CD4-positive, alpha-beta T cell treated with Interleukin-17A for 4 hours (primary cell): Measurements from ENCODE around the gene RFLNA.
"Not testable (repeated sequence)": the region's sequence is repeated elsewhere in the genome, so short reads cannot be mapped to it uniquely, and the experiment has no call there.

Experiments used
- DNase-seq: peaks from one replicate; pipeline ENCODE4 v3.0.0-alpha.2; 2020; ENCODE audit warnings: mixed read lengths

Gene RFLNA

DNA sequence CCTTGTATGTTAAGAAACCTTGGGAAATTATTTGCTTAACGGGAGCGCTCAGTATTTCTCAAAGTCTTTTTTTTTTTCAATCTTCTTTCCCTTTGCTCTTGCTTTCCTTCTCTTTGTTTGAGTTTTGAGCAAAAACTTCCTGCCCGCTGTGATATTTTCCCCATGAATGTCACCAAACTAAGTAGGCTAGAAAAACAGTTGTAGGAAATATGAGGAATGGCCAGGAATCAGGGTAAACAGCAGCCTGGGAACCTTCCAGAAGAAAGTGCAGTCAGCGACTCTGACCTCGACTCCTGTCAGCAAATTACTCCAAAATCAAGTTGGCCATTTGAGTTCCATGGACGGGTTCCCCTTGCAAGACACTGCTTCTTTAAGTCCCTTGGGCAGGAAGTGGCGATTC is 11.6 kb upstream of the RFLNA start:
- DNase-seq, result no peak

DNA sequence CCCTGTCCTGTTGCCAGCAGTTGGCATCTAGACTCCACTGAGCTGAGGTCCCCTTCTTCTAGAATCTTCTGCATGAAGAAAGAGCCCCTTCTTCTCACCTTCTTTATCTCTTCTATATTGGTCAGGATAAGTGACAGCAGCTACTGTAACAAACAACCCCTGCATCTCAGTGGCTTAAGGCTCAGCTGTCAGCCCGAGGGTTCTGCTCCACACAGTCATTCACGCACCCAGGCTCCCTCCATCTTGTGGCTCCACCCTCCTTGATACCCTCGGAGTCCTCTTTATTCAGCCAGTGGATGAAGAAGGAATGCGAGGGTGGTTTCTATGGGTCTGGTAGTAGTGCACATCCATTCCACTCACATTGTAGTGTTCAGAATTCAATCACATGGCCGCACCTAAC is 10.5 kb upstream of the RFLNA start:
- no peak for DNase-seq

DNA sequence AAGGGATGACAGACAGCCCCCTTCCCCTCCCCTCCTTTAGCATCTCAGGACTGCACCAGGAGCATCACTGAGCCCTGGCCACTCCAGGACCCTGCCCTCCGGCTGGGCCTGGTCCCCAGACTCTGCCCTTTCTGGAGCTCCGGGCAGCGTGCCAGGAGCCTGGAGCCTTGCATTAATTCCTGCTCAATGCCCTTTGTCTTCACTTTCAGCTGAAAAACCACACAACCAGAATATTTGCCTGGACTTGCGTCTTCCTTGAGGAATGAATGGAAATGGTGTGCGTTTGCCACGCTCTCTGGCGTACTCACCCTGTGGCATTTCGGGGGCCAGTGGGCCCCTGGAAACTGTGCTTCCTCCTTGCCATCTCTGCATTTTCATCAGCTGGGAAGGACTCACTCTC is 8.5 kb upstream of the RFLNA start:
- no peak for DNase-seq

DNA sequence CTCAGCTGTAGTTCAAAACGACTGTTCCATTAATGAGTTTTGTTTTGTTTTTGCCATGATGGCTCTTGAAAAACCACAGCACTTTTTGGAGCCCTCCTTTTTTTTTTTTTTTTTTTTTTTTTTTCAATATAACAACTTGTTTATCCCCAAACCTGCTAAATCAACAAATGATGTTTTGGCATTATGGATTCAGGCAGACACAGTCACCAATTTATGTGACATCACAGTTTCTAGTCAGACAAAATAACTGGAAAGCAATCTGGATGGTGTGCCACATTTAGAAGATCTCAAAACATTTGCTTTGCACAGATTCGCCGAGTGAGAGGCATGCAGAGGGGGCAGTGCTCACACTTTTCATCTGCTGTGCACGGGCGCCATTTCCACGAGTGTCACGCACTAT is 7.9 kb upstream of the RFLNA start:
- no peak for DNase-seq

DNA sequence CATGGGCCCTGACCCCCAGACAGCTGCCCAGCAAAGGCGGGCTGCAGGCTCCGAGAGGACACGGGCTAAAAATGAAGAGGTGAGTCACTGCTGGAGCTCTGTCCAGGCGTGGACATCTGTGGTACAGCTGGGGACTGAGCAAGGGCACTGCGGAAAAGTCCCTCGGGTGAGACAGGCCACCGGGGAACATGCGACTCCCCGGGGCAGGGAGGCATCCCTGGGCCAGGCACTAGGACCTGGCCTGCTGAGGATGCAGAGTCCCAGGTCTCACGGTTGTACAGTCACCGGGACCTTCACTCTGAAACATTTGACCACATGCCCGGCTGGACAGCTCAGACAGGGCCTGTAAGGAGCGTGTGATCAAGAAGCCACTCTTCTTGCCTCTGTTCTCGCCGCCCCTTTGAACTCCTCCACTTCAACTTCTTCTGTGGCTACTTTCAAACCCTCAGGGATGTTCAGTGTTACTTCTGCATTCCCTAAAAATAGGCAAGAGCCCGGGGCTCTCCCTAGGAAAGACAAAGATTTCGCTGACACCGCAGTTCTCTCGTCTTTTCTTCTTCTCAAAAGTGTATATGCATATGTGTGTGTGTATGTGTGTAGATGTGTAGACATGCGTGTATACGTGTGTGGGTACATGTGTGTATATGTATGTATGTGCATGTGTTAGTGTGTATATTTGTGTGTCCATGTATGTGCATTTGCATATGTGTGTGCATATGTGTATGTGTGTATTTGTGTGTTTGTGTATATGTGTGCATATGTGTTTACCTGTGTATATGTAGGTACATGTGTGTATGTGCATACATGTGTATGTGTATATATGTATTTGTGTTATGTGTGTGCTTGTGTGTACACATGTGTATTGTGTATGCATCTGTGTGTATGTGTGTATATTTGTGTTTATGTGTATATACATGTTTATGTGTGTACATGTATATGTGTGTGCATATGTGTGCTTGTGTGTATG is 5.0 kb upstream of the RFLNA start:
- DNase-seq, result no peak

DNA sequence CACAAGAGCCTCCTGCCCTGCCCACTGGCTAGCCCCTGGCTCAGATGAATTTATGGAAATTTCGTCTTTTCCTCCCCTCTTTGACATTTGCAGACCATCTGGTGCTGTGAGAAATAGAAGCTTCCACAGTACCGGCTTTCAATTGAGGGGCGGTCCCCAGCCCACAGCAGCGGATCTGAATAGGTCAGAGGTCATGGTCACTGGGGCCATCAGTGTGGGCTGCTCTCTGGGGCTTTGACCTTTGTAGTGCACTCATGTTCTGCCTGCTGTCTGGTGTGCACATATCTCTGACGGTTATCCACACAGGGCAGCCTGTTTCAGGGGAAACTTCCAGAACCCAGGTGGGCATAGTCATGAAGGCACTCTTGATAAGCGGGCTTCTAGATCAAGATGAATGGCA is 2.5 kb upstream of the RFLNA start:
- DNase-seq, result no peak

DNA sequence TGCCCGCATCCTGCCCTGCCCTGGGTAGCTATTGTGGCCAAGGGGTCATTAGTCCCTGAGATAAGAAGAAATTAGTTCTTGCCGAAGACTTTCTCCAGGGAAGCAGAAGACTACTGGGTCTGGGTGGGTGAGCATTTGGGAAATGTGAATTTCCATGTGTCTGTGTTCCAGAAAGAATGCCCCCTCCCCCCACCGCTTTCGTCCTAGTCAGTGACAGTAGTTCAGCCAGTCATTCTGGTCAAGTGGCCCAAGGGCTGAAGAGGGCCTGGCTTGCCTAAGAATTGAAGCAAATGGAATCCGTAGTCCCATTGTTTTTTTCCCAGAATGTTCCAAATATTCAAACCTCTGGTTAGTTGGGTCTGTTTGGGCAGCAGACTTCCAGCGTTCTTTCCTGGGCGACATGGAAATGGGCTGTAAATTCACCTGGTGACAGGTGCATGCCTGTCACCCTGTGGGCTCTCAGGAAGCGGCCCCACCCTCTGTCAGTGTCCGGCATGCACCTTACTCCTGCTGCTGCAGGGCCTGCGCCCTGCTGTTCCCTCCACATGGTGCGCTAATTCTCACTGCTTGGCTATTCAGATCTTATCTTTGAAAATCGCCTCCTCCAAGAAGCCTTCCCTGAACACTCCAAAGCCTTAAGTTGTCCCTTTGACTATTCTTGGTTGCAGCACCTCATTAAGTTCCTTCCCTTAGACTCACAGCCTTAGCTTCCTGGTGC is 1.4 kb upstream of the RFLNA start:
- DNase-seq, result no peak

DNA sequence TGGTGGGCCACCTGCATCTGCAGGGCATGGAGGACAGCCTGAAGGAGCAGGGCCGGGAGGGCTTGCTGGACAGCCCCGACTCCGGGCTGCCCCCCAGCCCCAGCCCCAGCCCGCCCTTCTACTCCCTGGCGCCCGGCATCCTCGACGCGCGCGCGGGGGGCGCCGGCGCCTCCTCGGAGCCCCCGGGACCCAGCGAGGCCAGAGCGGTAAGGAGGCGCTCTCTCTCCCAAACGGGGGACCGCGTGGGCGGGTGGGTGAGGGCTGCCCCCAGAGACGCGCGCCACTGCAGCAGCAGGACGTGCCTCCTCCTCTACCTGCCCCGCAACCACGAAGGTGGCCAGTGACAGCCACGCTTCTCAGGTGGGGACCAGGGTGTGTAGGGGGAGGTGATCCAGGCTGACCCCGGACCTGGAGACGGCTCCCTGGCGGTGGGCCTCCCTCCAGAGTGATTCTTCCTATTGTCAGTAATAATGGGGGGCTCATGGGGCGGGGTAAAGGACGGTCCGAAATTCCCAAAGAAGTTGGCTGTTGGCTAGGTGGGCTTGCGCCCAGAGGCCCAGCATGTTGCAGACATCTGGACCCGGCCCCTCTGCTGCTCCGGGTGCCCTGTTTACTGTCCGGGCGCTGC is 652 bp downstream of the RFLNA start:
- DNase-seq, result no peak

DNA sequence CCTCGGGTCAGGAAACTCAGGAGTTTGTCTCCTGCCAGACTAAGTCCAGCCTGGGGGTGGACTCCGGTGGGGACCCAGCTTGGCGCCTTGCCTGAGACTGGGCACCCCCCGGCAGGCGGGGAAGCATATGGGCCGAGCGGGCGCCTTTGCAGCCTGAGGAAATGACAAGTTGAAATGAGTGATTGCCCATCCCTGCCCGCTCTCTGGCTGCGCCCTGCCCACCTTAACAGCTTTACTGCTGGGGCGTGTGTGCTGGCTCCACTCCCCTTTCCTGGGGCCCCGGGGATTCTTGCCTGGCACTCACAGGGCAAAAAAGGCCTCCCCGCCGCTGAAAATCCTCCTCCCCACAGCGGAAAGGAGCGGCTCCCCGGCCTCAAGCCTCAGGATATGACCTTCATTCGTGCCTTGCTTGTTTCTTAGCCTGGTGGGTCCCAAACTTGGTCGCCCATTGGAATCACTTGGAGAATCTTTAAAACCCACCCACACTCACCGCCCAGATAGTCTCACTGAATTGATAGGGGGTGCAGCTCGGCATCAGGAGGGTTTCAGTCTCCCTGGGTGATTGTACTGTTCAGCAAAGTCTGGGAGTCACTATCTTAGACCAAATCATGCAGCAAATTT is 1.5 kb downstream of the RFLNA start:
- DNase-seq, result no peak

DNA sequence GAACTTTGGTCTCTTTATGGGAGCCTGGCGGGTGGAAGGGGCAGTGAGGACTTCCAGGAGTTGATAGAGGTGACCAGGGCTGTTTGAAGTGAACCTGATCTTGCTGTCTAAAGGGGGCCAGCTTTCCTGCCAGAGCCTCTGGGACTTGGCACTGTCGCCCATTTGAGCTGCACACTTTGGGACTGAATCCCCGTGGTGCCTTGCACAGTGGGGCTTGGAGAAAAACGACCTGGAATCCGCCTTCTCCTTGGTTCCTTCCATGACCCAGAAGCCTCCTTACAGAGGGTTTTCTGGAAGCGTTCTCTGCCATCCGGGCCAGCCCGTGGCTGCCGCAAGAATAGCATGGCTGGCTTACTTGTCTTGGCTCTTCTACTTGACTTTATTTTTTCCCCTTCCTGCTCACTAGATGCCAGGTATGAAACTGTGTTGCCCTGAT is 2.0 kb downstream of the RFLNA start:
- no peak for DNase-seq

DNA sequence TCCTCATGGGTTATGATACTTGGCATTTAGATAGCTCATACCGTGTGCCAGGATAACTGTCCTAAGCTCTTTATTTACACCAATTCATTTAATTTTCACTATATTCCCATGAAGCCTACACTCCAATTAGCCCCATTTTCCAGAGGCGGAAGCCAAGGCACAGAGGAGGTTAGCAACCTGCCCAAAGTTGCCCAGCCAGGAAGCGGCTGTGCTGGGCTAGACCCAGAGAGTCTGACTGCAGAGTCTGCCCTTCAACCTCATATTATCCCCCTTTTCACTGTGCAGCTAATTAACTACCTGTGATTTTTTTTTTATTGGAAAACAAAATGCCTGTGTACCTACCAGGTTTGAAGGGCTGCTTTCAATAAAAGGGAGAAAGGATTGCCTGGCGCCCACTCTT is 2.5 kb downstream of the RFLNA start:
- no peak for DNase-seq

DNA sequence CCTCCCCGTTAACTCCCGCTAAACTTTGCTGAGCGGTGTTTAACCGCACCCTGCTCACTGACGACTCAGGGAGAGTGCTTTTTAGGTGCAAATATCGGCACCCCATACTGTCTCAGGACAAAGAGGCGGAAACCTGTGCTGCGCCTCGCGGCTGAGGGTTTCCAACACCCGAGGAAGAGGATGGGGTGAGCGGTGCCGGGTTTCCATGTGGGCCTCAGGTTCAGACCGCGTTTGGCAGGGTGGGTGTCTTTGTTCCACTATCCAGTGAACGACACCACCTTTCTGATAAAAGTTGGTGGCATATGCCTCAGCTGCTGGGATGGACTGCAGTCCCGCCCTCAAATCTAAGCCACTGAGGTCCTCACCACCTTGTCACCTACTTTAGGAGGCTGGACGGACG is 3.0 kb downstream of the RFLNA start:
- no peak for DNase-seq

DNA sequence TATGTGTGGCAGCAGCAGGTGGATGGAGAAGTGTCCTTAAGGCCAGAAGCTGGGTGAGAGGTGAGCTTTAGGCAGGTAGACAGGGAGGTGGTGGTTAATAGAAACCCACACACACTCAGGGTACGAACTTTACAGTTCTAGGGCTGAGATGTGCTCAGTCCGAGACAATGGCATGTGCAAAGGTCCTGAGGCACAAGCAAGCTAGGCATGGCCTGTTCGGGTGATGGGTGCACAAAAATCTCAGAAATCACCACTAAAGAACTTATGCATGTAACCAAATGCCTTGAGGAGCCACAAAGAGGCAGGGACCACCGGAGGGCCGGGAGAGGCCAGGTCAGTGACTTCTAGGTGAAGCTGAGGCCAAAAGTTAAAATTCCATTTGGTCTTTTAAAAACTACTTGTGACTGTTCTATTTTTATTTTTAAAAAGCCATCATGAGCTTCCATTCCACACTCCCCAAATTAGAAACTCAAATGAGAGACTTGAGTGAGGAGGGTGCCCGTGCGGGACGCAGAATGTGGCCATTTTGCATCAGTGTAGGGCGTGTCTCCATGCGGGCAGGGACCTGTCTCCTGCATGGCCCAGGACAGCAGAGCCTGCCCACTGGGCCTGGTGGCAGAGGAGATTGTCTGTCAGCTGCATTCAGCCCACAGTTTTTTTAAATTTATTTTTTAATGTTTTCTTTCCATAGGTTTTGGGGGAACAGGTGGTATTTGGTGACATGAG is 4.0 kb downstream of the RFLNA start:
- DNase-seq, result no peak

DNA sequence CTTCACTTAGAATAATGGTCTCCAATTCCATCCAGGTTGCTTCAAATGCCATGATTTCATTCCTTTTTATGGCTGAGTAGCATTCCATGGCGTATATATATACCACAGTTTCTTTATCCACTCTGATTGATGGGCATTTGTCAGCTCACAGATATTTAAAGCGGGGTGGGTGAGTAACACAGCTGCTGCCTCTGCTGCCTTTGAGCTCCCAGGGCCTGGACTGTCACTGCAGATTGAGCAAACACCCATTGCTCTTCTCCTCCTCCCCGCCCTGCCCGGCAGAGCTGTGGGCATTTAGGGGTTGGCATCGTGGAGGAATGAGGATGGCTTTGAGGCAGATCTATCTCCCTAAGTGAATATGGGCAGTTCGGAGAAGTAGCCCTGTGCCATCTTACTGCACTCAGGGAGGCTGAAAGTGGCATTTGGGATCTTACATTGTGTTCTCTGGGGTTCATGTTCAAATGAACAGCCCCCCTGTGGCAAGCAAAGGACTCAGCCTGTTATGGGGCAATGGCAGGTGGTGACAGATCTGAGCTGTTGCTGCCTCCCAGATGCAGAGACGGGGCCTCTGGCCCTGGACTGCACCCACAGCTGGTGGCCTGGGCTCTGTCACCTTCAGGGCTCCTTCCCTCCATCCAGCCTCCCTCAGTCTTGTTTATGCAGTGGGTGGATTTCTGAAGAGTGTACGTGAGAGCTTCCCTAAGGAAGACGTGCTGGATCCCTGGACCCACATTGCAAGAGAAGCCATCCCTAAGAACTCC is 4.9 kb downstream of the RFLNA start:
- no peak for DNase-seq

DNA sequence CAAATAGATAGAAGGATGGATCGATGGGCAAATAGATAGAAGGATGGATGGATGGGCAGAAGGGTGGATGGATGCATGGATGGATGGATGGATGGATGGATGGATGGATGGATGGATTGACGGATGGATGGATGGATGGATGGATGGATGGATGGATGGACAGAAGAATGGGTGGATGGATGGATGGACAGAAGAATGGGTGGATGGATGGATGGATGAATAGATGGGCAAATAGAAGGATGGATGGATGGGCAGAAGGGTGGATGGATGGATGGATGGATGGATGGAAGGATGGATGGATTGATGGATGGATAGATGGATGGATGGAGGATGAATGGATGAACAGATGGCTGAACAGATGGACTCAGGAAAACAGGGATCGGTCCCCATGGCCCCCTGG is 5.8 kb downstream of the RFLNA start:
- not testable (repeated sequence) for DNase-seq

DNA sequence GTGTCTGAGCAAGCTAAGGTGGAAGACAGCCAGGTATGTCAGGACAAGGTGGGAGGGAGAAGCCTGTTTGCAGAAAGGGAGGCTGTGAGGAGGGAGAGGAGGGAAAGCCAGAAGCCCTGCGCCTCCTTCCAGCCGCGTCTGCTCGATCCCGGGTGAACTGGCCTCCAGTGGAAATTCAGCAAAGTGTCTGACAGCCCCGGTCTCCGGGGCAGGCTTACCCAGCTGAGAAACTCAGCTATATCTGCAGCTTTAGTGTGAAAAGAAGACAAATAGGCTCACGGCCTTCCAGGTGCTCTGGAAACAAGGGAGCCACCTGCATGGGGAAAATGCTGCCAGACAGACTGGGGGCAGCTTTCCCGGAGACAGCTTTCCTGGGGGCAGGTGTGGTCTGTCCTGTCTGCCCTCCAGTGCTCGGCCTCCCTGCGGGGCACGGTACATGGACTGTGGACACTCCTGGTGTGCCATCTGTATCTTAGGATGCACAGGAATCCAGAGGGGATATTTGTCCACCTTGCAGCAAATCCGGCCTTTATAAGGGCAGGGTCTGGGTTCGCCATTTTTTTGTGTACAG is 6.3 kb downstream of the RFLNA start:
- DNase-seq, result no peak

DNA sequence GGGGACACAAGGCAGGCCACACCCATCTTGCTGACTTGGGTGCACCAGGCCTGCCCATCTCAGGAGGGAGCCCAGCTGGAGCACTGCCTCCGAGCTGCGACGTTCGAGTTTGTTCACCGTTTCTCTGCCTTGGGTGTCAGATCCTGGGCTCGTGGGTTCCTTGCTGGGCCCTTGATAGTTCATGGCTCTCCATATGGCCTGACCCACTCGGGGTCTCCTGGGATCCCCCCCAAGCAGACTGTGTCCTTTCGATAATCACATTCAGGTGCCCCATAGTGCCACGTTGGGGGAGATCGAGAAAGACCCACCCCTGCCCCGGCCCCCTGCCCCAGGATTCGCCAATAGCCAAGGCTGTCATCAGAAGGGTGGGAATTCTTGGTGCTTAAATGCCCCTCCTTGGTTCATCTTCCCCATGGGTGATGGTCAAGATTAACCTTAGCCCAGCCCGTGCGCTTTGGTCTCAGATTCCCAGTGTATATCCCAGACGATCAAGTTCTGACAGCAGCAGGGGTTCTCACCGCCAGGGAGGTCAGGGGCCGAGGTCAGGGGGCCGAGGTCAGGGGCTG is 7.4 kb downstream of the RFLNA start:
- DNase-seq, result no peak

DNA sequence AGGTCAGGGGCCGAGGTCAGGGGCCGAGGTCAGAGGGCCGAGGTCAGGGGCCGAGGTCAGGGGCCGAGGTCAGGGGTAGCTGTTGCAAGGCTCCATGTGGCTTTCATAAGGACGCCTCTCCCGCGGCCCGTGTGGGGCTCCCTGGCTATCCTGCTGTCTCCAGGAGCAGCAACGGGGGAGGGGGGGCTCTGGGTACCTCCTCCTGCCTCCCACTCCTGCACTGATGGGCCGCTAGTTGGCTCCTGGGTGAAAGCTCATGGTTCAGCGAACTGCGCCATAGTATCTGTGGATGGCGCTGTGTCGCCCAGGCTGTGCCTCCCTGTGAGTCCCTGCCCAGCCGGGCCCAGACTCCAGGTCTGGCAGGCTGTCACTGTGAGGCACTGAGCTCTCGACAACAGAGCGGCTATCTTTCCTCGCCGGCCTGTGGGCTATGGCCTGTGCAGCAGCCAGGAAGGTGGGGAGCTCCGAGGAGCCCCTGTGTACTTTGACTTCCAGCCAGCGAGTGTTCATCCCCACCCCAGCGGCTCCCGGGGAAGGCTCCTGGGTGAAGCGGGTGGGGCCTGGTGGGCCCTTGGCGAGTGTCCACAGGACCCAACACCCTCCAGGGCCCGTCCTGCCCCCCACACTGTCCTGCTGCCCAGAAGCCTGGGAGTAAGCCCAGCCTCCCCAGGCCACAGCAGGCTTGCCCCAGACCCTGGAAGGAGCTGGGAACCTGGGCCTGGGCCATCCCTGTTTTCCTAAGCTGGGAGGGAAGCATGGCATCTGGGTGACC is 8.1 kb downstream of the RFLNA start:
- no peak for DNase-seq

DNA sequence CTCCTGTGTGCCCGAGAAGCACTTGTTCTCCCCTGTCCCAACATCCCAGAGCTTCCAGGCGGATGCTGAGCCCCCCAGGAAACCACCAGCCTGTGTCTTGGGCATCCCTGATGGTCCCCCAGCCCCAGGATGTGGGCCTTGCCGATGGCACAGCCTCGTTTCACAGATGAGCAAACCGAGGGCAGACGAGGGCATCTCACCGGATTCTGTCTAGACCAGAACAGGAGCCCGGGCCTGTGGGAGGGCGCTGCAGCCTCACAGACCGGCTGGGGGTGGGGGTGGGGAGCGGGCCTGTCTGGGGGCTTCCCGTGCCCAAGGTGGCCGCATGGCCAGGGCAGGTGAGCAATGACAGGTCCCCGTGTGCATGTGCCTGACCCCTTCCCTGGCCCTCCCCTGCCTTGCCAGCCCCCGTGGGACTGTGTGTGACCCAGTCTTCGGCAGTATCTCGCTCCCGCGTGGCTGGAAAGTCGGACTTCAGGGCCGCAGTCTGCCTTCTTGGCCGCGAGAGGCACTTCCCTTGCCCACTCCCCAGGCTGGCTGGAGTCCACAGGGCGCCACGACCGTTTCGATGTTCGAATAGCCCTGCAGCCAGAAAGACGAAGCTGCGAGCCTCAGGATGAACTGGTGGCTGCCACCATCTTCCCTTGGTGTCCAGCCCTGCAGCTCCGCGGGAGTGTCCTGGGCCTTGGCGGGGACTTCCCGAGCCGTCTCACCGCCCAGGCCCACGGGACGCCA is 8.9 kb downstream of the RFLNA start:
- no peak for DNase-seq
